OCI-LY7 (cell line): Measurements from ENCODE around the gene GRK3. TPM values are rescaled to one million over a fixed set of nuclear protein-coding genes. Genes with fewer than 3 reads are reported as not detected.
A peak's percentile ranks its signal among the peaks of the same experiment; 100 is the strongest.
"Not testable (repeated sequence)": the region's sequence is repeated elsewhere in the genome, so short reads cannot be mapped to it uniquely, and the experiment has no call there.

Experiments used
- BruUV-seq: library from RNA; stranded (reverse); fragments of 400-500 nt; replicated peaks from 2 replicates; lab custom pipeline; 2021; lab: Mats Ljungman, UMichigan
- CTCF ChIA-PET: fragments of 300-600 bp; sonication (Branson Sonifier 250); formaldehyde crosslinking; loops from one replicate; lab custom pipeline; 2022; ENCODE audit warnings: antibody characterized with exemption; ENCODE audit not compliant: unreplicated experiment; lab: Charles Lee
- POLR2A ChIA-PET: fragments of 300-600 bp; sonication (Branson Sonifier 250); formaldehyde crosslinking; loops from one replicate; lab custom pipeline; 2022; ENCODE audit warnings: antibody characterized with exemption; lab: Charles Lee
- DNase-seq: peaks from one replicate; pipeline ENCODE4 v3.0.0-alpha.2; 2015; ENCODE audit warnings: low spot score
- H2AFZ ChIP-seq: fragments of 200-600 bp; sonication (generic), shearing (Covaris generic); 2 replicates; pipeline ENCODE4 v1.6.1; 2014; ENCODE audit warnings: mild to moderate bottlenecking, antibody characterized with exemption, low read length, moderate library complexity
- H3K27ac ChIP-seq: fragments of 200-600 bp; sonication (generic); 2 replicates; pipeline ENCODE4 v1.5.1; 2014; ENCODE audit warnings: mixed run types, low read depth, mild to moderate bottlenecking, moderate library complexity, low read length, inconsistent platforms; ENCODE audit not compliant: poor library complexity, severe bottlenecking
- H3K36me3 ChIP-seq: fragments of 200-600 bp; sonication (generic); 2 replicates; pipeline ENCODE4 v1.6.1; 2014; ENCODE audit warnings: mild to moderate bottlenecking, antibody characterized with exemption, low read length, moderate library complexity, mixed read lengths; ENCODE audit not compliant: insufficient read depth
- H3K4me1 ChIP-seq: fragments of 200-600 bp; sonication (generic); 2 replicates; pipeline ENCODE4 v1.5.1; 2014; ENCODE audit warnings: mild to moderate bottlenecking, low read length; ENCODE audit not compliant: insufficient read depth, poor library complexity, severe bottlenecking
- H3K4me2 ChIP-seq: fragments of 200-600 bp; sonication (generic); 2 replicates; pipeline ENCODE4 v1.6.1; 2014; ENCODE audit warnings: mild to moderate bottlenecking, low read length
- H3K4me3 ChIP-seq: fragments of 200-600 bp; sonication (generic); 2 replicates; pipeline ENCODE4 v1.5.1; 2014; ENCODE audit warnings: mild to moderate bottlenecking, low read depth, low read length; ENCODE audit not compliant: poor library complexity, severe bottlenecking
- H3K79me2 ChIP-seq: fragments of 200-600 bp; sonication (generic); 2 replicates; pipeline ENCODE4 v1.6.1; 2016; ENCODE audit warnings: low read depth, mild to moderate bottlenecking, low read length, moderate library complexity, mixed read lengths; ENCODE audit not compliant: insufficient read depth
- H3K9me2 ChIP-seq: fragments of 200-600 bp; sonication (generic); 2 replicates; pipeline ENCODE4 v1.6.1; 2016; ENCODE audit warnings: mild to moderate bottlenecking, low read length, mixed read lengths; ENCODE audit not compliant: insufficient read depth
- H3K9me3 ChIP-seq: fragments of 200-600 bp; sonication (generic); 2 replicates; pipeline ENCODE4 v1.6.1; 2014; ENCODE audit warnings: mild to moderate bottlenecking, mixed run types, low read length, mixed read lengths
- H4K20me1 ChIP-seq: fragments of 200-600 bp; sonication (generic); 2 replicates; pipeline ENCODE4 v1.6.1; 2014; ENCODE audit warnings: mild to moderate bottlenecking, antibody characterized with exemption, low read length, moderate library complexity, mixed read lengths; ENCODE audit not compliant: insufficient read depth
- CTCF ChIP-seq: fragments of 200-600 bp; sonication (generic); conservative IDR thresholded peaks from 2 replicates; pipeline ENCODE4 v1.5.1; 2014; ENCODE audit warnings: mild to moderate bottlenecking, antibody characterized with exemption, low read length, moderate library complexity, mixed read lengths
- EZH2phosphoT487 ChIP-seq: fragments of 200-600 bp; sonication (generic); IDR thresholded peaks from 2 replicates; pipeline ENCODE4 v1.6.1; 2018; ENCODE audit warnings: low read depth, borderline replicate concordance, mild to moderate bottlenecking, mixed run types, antibody characterized with exemption, low read length, moderate library complexity, mixed read lengths
- intact Hi-C: fragments of 100-400 bp; cut with micrococcal nuclease; formaldehyde crosslinking; loops from one replicate; pipeline ENCODE4 v1.10.0; 2022; ENCODE audit not compliant: unreplicated experiment
- total RNA-seq, 2 experiments: library from RNA; depleted of rRNA in 1 of 2; stranded (reverse); fragments of >200 nt in 1 of 2; shearing (Covaris generic) in 1 of 2; gene quantifications; 2 replicates each; pipeline ENCODE4 v1.2.3, GENCODE V29; 2014 to 2022

The GRK3 gene
- total RNA-seq, 2 experiments from 2014 or later: 14.2 to 39.3 TPM

DNA sequence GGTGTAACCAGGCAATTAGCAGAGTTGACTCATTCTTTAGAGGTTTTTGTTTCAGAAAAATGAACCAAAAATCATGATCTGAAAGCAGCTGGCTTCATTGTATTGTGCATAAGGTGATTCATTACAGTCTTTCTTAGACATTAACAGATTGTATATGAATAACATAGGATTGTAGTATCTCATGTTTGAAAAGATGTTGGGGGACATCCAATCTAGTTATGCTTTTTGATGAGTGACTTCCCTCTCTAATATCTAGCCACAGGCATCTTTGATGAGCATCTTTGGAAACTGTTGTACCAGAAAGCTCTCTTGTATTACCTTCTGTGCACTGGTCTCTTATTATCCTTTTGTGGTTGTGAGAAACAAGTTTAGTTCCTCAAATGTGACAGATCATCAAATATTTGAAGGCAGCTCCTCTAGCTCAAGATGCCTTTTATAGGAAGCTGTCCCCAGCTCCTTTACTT, 8.3 kb downstream of the GRK3 start:
- Histone ChIP-seq H3K36me3 (peaks cover 5% of the 10 kb centered on the region; the same call in 1 of the 2 replicates), H3K9me2 (no peaks in the 10 kb centered on the region), H3K4me1 (peaks cover 27% of the 10 kb centered on the region), H3K4me3 (no peak overlapping the region), H3K4me2 (no peak overlapping the region), H4K20me1 (peaks cover 14% of the 10 kb centered on the region; the same call in 1 of the 2 replicates), H3K9me3 (no peaks in the 10 kb centered on the region), H3K27ac (no peak overlapping the region), H2AFZ (no peak overlapping the region), H3K79me2 (peaks cover 79% of the 10 kb centered on the region)
- ChIA-PET CTCF (no interaction called here), POLR2A (no interaction called here)
- TF ChIP-seq EZH2phosphoT487: no peak
- TF ChIP-seq CTCF: no peak
- no TSS peak for BruUV-seq
- intact Hi-C loops: no loop called here
- DNase-seq: peak; percentile 12

- H3K9me2 ChIP-seq: no peaks in the 10 kb centered on the region
- no peaks in the 10 kb centered on the region for H3K9me3 ChIP-seq
- H3K36me3 ChIP-seq: peaks cover 5% of the 10 kb centered on the region; the same call in 1 of the 2 replicates
- POLR2A ChIA-PET: interaction anchor here (1.7 kb wide), 1 partner anchor 8 kb away, joined by 4 read pairs; no protein-coding TSS in a partner anchor
- CTCF ChIA-PET: no interaction called here
- TF ChIP-seq EZH2phosphoT487 (no peak), CTCF (no peak)
- peaks cover 71% of the 10 kb centered on the region for H3K79me2 ChIP-seq
- H3K4me3 ChIP-seq: no peak overlapping the region
- H4K20me1 ChIP-seq: peaks cover 14% of the 10 kb centered on the region; the same call in 1 of the 2 replicates
- peaks cover 16% of the 10 kb centered on the region for H3K4me1 ChIP-seq
- no peak overlapping the region for H3K27ac ChIP-seq
- no peak overlapping the region for H2AFZ ChIP-seq
- intact Hi-C loops: no loop called here
- H3K4me2 ChIP-seq: no peak overlapping the region
- DNase-seq: no peak
- BruUV-seq: no TSS peak
These were observed 9.4 kb downstream of the GRK3 start for GRCh38 chr22:25573841-25574240.

DNA sequence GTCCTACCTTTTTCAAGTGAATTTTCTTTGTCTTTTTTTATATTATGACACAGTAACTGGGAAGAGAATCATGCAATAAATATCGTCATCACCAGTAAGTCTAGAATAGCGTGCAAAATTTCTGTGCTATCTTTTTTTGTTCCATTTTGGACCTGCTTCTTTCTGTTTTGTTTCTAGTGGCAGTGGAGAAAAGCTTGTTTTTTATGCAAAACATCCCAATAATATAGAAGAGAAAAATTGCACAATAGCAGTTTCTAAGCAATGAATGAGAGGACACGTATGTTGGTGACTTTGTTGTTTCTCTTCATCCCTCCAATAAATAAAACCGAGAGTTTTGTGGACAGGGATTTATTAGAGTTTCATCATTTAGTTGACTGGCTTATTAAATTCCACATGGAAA, 10.3 kb downstream of the GRK3 start:
- no peak overlapping the region for H2AFZ ChIP-seq
- no peaks in the 10 kb centered on the region for H3K9me3 ChIP-seq
- peaks cover 13% of the 10 kb centered on the region for H3K4me1 ChIP-seq
- POLR2A ChIA-PET: interaction anchor here (1.3 to 1.7 kb wide), 2 partner anchors 9 to 18 kb away, joined by 4 to 5 read pairs; no protein-coding TSS in a partner anchor
- H3K36me3 ChIP-seq: peaks cover 5% of the 10 kb centered on the region; the same call in 1 of the 2 replicates
- H3K27ac ChIP-seq: no peak overlapping the region
- no peak for DNase-seq
- no peak overlapping the region for H3K4me2 ChIP-seq
- peaks cover 14% of the 10 kb centered on the region; the same call in 1 of the 2 replicates for H4K20me1 ChIP-seq
- H3K9me2 ChIP-seq: no peaks in the 10 kb centered on the region
- BruUV-seq: no TSS peak
- no peak for TF ChIP-seq CTCF
- no peak for TF ChIP-seq EZH2phosphoT487
- no peak overlapping the region for H3K4me3 ChIP-seq
- H3K79me2 ChIP-seq: peaks cover 62% of the 10 kb centered on the region; the same call in 1 of the 2 replicates
- CTCF ChIA-PET: no interaction called here
- intact Hi-C loops: no loop called here

DNA sequence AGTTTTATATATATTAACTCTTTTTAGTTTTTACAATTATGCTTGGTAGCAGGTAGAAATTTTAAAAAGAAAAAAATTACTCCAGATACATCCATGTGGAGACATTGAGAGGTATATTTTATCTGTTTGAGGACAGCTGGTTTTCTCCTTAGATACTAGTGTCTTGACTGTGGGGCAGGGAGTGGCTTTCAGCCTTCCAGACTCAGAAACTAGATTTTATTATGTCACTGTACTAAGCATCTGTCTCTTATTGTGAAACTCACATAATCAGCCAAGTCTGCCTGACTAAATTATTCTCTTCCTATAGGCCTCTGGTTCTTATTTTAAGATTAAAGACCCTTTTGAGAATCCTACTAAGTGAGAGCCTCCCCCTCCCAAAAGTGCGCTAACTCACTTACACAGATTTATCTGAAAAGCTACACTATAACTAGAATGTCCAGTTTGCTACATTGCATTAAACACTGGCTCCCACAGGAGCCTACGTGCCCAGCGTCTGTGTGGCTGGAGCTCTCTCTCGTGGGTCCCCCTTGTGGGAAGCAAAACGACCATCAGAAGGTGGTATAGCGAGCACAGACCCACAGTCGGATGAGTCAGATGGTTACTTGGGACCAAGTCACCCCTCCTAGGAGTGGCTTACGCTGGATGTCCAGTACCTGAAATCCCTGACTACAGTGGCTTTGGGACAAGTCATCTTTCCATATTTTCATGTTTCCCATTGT, 11.4 kb downstream of the GRK3 start:
- H3K9me2 ChIP-seq, H3K36me3 ChIP-seq, H3K27ac ChIP-seq, H3K9me3 ChIP-seq, H2AFZ ChIP-seq, H3K4me3 ChIP-seq, intact Hi-C loops, H3K4me2 ChIP-seq, H3K4me1 ChIP-seq, CTCF ChIA-PET, DNase-seq, BruUV-seq: not testable (repeated sequence)
- peaks cover 14% of the 10 kb centered on the region; the same call in 1 of the 2 replicates for H4K20me1 ChIP-seq
- peaks cover 51% of the 10 kb centered on the region; the same call in 1 of the 2 replicates for H3K79me2 ChIP-seq
- POLR2A ChIA-PET: interaction anchor here (1.7 kb wide), 1 partner anchor 10 kb away, joined by 4 read pairs; no protein-coding TSS in a partner anchor
